Muscle of back (tissue), 11 donors: Measurements from ENCODE around the gene HMGCL. TPM values are rescaled to one million over a fixed set of nuclear protein-coding genes. Genes with fewer than 3 reads are reported as not detected.
A peak's percentile ranks its signal among the peaks of the same experiment; 100 is the strongest.
"Not testable (repeated sequence)": the region's sequence is repeated elsewhere in the genome, so short reads cannot be mapped to it uniquely, and the experiment has no call there.

Experiments
- DNase-seq, 3 donors: peaks; one replicate each; pipeline versions ENCODE4 v3.0.0 to v3.0.0-alpha.2; 2013
- polyA plus RNA-seq, 10 donors: library from polyadenylated mRNA; unstranded; fragments of 120-200 nt; gene quantifications; one replicate each; pipeline ENCODE4 v1.2.1, GENCODE V29; 2013; ENCODE audit not compliant: insufficient read length in 10 of 10

HMGCL gene
- polyA plus RNA-seq, 10 donors: 19.3 to 24.5 (median 22.9) TPM

DNA sequence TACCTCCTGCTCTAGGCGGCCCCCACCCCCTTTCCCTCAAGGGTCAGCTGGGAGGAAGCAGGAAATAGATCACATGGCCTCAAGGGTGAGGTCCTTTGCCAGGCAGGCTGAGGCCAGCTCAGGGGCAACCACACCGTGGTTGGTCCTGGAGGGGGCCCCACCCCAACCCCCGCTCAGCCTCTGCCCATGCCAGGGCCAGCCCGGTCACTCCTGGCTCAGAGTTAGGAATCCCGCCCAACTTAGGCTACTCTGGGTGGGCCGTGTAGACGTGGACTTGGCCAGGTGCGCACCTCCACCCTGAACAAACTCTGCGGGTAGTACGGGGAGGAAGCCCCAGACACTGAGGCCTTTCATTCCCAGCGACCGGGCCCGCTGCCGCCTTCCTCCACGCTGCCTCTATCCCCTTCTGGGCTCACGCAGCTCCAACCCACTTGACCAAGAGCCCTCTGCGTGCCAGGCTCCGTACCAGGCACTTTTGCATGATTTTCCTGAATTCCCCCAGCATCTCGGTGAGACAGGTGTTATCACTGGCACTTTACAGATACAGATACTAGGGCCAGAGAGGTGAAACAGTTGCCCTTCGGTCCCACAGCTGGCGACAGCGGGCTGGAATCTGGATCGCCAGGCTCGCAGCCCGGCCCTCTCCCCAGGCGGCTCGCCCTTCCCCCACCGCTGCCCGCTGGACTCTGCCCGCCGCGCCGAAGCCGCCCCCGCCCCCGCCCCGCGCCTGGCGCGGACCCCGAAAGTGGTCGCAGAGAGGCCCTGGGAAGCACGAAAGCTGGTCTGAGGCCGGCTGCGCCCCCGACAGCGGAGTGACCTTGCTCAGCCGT lies 25.4 kb downstream of the HMGCL start:
- DNase-seq: peak in 1 of 3 donors; percentile 44

DNA sequence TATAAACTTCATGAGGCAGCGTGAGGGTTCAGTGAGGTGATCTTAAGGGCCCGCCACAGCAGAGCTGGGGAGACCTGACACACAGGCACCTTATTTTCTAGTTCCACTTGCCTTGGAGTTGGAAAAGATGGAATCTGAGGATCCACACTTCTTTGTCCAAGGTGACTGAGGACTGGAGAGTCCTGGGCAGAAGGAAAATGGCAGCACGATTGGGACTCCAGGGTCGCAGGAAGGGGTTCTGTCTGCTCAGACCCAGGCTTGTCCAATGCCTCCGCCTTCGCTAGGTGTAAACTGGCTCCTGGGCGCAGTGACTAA lies 26.0 kb downstream of the HMGCL start:
- DNase-seq: no peak

DNA sequence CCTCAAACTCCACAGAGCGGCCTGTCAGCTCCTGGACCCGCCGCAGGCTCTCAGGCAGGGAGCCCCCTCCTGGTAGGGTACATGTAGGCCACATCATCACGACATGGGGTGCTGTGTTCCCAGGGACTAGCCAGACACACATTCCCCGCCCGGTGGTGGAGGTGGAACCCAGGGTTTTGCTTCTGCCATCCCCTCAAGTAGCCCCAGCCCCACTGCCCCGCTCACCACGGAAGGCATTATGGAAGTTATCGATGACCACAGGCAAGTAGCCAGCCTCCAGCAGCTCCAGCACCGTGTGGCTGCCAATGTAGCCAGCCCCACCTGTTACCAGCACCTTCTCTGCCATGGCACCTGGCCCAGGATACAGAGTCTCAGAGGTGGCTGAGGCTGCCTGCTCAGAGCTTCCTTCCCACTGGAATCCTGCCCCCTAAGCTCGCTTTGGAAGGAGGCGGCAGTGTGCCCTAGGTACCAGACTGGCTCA lies 26.5 kb downstream of the HMGCL start:
- no peak for DNase-seq

DNA sequence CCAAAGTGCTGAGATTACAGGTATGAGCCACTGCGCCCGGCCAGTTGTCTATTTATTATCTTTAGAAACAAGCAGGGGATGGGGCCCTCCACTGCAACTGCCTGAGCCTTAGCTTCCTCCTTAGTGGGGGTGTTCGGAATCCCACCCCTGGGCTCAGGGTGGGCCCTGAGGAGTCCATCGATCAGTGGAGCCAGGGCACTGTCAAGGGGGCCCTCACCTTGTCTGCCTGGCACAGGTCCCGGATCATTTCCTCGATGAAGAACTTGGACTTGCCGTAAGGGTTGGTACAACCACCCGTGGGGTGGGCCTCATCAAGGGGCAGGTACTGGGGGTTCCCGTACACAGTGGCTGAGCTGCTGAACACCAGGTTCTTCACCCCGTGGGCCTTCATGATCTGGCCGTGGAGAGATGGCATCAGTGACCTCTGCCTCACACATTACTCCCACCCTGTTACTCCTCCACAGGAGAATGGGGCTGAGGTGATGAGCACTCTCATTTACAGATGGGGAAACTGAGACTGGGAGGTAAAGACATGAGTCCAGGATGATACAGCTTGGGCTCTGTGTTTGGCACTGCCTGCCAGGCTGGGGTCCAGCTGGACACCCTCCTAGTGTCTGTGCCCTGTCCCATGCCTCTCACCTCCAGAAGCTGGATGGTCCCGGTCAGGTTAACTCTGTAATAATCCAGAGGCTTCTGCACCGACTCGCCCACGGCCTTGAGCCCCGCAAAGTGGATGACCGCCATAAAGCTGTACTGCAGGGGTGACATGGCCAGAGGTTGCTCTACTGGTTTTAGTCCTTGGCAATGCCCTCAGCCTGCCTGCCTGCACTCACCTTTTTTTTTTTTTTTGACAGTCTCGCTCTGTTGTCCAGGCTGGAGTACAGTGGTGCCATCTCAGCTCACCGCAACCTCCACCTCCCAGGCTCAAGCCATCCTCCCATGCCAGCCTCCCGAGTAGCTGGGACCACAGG lies 27.5 kb downstream of the HMGCL start:
- no peak for DNase-seq

DNA sequence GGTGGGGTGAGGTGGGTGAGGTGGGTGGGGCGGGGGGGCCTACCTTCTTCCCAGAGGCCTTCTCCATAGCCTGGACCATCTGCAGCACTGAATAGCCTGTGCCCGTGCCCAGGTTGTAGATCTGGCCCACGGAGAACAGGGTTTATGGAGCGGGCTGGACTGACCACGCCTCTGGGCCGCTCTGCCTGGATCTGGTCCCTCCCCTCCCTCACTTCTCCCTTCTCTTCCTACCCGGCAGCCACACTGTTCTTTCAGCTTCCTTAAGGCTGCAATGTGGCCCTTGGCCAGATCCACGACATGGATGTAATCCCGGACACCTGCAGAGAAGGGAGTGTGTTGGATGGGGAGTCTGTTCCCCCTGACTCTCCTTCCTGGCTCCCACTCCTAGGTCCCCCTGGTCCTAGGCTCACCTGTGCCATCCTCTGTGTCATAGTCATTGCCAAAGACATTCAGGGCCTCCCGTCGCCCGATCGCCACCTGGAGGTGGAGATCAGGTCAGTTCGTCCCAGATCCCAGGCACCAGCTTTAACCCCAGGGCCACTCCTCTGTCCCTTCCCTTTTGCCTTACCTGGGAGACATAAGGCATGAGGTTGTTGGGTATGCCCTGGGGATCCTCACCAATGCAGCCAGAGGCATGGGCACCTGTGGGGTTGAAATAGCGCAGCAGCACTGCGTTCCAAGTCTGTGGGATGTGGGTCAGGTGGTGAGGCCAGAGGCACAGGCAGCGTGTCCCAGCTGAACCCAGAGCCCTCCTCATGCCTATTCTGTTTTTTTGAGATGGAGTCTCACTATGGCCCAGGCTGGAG lies 28.6 kb downstream of the HMGCL start:
- no peak for DNase-seq

DNA sequence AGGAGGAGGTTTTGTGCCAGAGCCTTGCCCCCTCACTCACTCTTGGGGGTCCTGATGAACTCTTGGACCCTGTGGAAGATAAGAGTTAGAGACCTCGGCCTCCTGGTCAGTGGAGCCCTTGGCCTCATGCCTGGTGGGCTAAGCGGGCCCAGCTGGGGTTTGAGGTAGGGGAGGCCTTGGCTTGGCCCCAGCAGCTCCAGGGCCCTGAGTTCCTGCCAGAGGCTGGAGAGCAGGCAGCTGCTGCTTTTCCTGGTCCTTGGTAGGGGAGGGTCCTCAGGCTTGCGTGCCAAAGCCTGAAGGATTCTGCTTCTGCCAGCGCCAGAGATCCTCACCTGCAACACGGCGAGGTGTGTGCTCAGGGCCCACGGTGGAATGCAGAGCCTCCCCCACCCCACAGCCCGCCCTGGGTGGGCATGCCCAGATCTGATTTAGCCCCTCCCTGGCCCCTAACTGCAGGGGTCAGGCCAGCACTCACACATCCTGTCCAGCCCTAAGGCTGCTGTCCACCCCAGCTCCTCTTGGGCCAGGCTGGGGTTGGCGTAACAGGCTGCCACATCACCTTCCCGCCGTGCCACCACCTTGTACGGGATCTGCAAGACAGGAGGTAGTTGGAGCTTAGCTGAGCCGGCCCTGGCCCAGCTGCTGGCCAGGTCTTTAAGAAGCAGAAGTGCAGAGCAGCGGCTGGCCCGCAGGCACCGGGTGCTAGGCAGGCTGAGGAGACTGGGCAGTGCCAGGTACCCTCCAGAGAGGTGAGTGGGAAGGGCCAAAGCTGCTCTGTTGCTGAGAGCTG lies 29.4 kb downstream of the HMGCL start:
- no peak for DNase-seq

DNA sequence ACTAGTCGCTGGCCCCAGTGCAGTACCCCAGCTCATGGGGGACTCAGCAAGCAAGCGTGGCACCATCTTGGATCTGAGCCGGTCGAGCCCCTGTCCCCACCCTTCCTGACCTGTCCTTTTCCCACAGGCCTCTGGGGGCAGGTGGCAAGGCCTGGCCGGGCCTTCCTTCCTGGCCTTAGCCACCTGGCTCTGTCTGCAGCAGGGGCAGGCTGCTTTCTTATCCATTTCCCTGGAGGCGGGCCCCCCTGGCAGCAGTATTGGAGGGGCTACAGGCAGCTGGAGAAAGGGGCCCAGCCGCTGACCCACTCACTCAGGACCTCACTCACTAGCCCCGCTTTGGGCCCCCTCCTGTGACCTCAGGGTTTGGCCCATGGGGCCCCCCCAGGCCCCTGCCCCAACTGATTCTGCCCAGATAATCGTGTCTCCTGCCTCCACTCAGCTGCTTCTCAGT lies 30.5 kb downstream of the HMGCL start:
- DNase-seq: not testable (repeated sequence)

DNA sequence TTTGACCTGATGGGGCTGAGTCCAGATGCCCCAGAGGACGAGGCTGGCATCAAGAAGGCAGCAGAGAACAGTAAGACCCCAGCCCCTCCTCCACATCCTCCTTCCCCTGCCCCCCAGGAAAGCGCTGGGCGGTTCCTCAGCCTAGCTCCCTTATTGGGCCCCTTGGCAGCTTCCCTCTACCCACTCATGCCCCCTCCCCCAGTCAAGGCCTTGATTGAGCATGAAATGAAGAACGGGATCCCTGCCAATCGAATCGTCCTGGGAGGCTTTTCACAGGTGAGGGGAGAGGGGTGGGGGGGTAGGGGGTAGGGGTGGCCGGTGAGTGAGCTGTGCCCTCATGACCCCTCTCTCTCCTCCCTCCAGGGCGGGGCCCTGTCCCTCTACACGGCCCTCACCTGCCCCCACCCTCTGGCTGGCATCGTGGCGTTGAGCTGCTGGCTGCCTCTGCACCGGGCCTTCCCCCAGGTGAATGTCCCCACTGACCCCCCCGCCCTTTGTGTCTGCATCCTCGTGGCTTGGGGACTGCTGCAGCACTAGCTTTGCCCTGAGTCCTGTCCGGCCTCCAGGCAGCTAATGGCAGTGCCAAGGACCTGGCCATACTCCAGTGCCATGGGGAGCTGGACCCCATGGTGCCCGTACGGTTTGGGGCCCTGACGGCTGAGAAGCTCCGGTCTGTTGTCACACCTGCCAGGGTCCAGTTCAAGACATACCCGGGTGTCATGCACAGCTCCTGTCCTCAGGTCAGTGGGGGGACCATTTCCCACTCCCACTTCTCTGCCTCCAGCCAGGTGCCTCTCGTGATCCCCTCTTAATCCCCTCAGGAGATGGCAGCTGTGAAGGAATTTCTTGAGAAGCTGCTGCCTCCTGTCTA lies 31.1 kb downstream of the HMGCL start:
- DNase-seq: no peak

DNA sequence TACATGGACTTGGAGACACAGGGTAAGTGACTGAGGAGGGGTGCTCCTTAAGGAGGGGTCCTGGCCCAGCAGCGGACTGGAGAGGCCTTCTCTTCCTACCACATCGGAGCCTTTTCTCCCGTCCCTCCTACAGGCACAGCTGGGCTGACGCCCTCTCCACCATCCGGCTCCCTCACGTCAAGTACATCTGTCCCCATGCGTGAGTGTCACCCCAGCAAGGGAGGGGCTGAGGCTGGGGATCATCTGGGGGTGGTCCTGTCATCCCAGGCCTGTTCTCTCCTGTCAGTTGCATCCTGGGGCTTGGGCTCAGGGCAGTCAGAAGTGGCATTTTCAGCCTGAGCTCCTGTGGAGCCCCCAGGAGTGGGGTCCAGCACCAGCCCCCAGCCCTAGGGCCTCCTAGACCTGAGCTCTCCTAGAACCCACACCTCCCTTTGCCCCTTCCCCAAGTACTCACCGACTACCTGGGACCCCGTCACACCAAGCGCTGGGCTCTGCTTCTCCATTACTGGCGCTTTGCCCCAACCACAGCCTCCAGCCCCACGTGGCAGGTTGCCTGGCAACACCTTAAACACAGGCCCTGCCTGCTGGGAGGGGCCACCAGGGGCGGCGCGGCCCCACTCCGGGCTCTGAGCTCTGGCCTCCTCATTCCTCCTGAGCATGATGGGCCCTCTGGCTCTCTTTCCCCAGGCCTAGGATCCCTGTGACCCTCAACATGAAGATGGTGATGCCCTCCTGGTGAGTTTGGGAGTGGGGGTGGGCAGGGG lies 32.0 kb downstream of the HMGCL start:
- no peak for DNase-seq

DNA sequence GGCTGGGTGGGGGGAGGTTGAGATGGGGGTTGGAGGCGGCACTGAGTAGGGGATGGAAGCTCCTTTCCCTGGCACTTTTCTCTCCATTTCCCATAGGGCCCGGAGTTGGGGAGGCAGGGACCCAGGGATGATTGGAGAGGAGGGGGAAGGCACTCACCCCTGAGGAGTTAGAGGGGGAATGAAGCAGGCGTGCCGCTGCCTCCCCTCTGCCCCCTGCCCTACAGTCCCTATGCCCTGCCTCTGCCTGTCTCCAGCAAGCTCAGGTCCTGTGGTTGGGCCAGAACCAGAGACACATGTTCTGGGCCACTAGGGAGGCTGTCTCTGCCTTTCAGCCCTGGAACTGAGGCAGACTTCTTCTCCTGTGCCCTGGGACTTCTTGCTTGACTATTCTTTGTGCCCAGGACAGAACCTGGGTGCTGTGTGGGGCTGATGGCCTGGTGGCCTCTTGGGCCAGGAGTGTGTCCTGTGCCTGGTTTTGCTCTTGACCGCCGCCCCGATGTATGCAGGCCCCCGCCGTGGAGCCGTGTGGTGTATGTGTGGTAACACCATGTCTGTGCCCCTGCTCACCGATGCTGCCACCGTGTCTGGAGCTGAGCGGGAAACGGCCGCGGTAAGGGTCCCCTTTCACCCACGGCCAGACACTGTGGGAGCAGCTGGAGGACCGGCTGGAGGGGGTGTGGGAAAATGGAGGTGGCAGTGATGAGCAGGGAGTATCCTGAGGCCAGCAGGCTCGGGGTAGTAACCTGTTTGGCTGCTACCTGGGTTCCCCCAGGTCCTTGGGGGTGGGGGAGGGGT lies 32.9 kb downstream of the HMGCL start:
- no peak for DNase-seq

DNA sequence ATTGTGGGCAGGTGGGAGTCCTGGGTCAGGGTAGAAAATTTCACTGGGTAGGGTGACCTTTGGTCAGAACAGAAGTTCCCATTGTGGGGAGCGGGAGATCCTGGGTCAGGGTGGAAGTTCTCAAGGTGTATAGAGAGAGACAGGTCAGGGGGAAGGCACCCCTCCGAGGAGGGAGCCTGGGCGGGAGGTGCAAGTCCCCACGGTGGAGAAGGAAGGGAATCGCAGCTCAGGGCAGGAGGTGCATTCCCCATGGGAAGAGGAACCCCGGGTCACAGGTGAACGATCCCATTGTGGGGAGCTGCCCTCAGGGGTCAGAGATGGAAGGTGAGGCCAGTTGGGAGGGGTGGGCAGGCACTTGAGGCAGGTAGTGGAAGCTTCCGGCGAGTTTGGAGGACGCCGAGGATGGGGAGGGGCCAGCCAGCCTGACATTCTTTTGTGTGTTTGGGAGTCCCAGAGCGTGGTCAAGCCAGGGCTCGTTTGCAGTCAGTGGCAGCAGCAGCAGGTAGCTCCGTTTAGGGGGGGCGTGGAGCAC lies 33.6 kb downstream of the HMGCL start:
- peak in 1 of 3 donors; percentile 47 for DNase-seq

DNA sequence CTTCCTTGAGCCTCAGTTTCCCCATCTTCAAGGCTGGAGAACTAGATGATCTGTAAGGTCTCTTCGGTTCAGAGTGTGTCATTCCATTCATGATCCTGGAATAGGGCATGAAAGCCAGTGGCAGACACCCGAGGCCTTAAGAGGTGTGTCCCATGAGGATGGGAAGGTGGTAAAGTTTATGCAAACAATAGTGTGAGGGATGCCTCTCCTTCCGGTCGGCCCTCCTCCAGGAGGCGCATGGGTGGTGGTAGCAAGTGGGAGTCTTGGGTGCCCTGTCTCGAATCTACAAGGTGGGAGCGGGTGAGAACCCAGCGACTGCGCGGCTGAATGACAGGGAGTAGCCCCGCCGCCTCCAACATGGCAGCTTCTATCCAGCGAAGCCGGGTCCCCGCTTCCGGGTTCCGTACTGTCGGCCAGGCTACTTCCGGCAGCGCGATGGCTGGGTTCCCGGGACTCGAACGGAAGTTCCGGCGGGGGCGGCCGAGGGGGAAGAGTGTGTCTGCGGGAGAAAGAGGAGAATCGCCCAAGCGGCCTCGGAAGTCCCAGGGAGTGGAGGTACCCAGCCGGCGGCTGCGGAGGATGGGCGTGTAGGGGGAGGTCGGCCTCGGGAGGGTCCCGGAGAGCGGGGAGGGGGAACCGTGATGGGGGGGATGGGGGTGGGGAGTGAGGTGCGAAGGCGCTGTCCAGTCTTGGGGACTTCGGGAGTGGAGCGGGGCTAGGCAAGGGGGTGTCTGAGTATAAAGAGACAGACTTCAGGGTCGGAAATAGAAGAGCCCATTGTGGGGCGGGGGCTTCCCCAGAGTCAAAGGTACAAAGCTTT lies 34.3 kb downstream of the HMGCL start, which contains the start of gene LYPLA2:
Gene LYPLA2, plus strand, starts transcription at position 450 of the 820 bp plus-strand sequence. CDS start 1,538 bp downstream, outside the sequence.
- DNase-seq: peak; percentile 92 to 97 (median 95)

DNA sequence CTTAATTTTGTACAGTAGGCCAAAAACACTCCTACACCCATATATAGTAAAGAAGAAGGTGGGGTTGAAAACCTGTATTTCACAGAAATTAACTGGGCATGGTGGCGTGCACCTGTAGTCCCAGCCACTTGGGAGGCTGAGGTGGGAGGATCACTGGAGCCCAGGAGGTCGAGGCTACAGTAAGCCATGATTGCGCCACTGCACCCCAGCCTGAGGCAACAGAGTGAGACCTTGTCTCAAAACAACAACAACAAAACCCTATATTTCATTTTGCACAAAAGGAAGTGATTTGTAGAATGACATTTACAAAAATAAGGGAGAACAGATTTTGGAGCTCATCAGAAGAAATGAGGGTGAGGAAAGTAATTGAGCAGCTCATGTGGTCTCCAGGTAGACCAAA lies 36.5 kb downstream of the HMGCL start:
- no peak for DNase-seq

DNA sequence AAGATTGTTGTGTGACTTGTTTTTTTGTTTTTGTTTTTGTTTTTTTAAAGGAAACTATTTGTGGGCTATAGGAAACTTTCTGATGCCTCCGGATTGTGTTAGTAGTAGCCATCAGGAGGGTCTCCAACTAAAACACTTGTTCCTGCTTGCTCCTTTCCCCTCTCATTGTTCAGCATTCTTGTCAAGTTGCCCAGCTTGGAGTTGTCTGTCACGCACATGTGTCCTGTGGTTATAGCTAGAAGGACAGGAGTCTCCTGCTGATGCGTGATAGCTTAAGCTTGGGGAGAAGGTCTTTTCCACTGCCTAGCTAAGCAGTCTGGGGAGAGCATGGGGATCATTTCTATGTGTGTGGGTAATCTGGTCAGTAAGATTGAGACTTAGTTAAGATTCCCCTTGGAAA lies 37.5 kb downstream of the HMGCL start:
- no peak for DNase-seq

DNA sequence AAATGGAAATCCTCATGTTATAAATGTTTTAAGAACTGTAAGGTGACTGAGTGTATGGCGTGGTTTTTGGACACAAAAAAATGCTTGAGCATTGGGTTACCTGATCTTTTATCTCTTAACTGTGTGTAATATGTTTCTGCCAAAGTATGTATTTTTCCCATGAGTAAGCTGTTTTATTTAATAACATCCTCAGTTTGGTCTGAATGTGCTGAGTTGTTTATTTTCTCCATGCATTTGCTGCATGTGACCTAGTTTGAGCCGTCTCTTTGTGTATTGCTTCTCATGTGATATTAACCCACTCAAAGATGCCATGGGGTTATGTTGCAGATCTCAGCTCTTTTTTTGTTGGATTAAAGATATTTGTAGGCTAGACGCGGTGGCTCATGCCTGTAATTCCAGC lies 40.4 kb downstream of the HMGCL start:
- no peak for DNase-seq

DNA sequence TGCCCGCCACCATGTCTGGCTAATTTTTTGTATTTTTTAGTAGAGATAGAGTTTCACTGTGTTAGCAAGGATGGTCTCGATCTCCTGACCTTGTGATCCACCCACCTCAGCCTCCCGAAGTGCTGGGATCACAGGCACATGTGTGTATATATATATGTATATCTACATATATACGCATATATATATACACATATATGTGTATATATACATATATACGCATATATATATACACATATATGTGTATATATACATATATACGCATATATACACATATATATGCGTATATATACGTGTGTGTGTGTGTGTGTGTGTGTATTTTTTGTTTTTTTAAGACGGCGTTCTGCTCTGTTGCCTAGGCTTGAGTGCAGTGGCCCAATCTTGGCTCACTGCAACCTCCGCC lies 42.1 kb downstream of the HMGCL start:
- not testable (repeated sequence) for DNase-seq

DNA sequence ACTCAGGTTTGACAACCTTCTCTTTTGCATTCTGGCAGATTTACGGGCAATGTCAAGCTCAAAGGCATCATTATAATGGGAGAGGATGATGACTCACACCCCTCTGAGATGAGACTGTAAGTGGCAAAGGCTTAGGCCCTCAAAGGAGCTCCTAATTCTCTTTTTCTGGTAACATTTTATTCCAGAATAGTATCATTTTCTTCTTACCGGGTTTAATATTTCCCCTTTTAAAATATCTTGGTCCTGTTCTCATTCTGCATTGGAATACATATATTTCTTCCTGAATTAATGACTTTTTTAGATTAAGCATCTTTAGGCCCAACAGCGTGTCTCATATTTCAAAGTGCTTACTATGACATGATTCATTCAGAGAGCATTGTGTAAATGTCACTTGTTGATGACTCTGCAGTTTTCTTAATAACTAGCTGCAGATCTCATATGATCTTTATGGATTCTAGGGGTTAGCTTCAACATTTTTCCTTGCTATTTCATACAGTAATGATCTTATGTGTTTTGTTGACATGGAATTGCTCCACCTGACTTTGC lies 45.3 kb downstream of the HMGCL start:
- no peak for DNase-seq
